Sigmoid colon (tissue), 7 donors: ENCODE measurements around the gene TCF19. TPM values are rescaled to one million over a fixed set of nuclear protein-coding genes. Genes with fewer than 3 reads are reported as not detected.

Experiments used
- DNase-seq: peaks from one replicate; pipeline ENCODE4 v3.0.0-alpha.2; 2019
- H3K27ac ChIP-seq, 4 donors: fragments of 200-600 bp; sonication (generic); one replicate each; pipeline ENCODE4 v1.5.1; 2016 to 2019; ENCODE audit warnings: mild to moderate bottlenecking in 1 of 4
- H3K27me3 ChIP-seq, 3 donors: fragments of 200-600 bp; sonication (generic); one replicate each; pipeline ENCODE4 v1.5.1; 2019; ENCODE audit warnings: mild to moderate bottlenecking in 1 of 3
- H3K36me3 ChIP-seq, 4 donors: fragments of 200-600 bp; sonication (generic); one replicate each; pipeline ENCODE4 v1.5.1; 2016 to 2019
- H3K4me1 ChIP-seq, 4 donors: fragments of 200-600 bp; sonication (generic); one replicate each; pipeline ENCODE4 v1.5.1; 2017 to 2019
- H3K4me3 ChIP-seq, 4 donors: fragments of 200-600 bp; sonication (generic); one replicate each; pipeline ENCODE4 v1.5.1; 2017 to 2019; ENCODE audit warnings: mild to moderate bottlenecking in 2 of 4, moderate library complexity in 1 of 4
- H3K9me3 ChIP-seq, 4 donors: fragments of 200-600 bp in 3 of 4; sonication (generic) in 3 of 4; one replicate each; pipeline versions ENCODE4 v1.5.1 to v1.6.1; 2013 to 2019
- EP300 ChIP-seq, 4 donors: sonication (generic); formaldehyde crosslinking; IDR thresholded peaks; one replicate each; pipeline ENCODE4 v1.6.1; 2017; ENCODE audit warnings: antibody characterized with exemption in 4 of 4
- POLR2A ChIP-seq, 2 donors: fragments of 450-650 bp; IDR thresholded peaks; one replicate each; pipeline ENCODE4 v1.6.1; 2016; ENCODE audit warnings: antibody characterized with exemption in 2 of 2, mild to moderate bottlenecking in 2 of 2, moderate library complexity in 2 of 2
- POLR2AphosphoS5 ChIP-seq, 4 donors: sonication (generic); formaldehyde crosslinking; IDR thresholded peaks; one replicate each; pipeline ENCODE4 v1.6.1; 2017; ENCODE audit warnings: antibody characterized with exemption in 4 of 4
- WGBS, 2 donors: extraction: QIAGEN DNeasy Blood & Tissue Kit; methylation state at CpG; one replicate each; pipeline ENCODE4 v1.1.7; 2013; 5-methylcytosine and 5-hydroxymethylcytosine counted together
- intact Hi-C: fragments of 100-400 bp; cut with DNase I; formaldehyde crosslinking; loops from one replicate; pipeline ENCODE4 v1.15.1; 2023
- polyA plus RNA-seq, 3 donors: library from polyadenylated mRNA; stranded (reverse); fragments of 200-250 nt; gene quantifications; one replicate each; pipeline ENCODE4 v1.2.3, GENCODE V29; 2013
- total RNA-seq, 4 donors: library from RNA; depleted of rRNA; stranded (reverse); fragments of >200 nt; gene quantifications; one replicate each; pipeline ENCODE4 v1.1.0, GENCODE V29; 2016
- TF ChIP-seq, protein P1 (sequence below), 4 experiments: fragments of 450-650 bp in 3 of 4; fragments of 200-600 bp in 1 of 4; IDR thresholded peaks; one replicate each; pipeline ENCODE4 v1.5.1; 2016 to 2019; ENCODE audit warnings: antibody characterized with exemption in 4 of 4, mild to moderate bottlenecking in 3 of 4, moderate library complexity in 2 of 4
- donor health status: healthy with polysubstance abuse.
- donor health status: Bipolar disorder and iron deficiency.
- donor health status: healthy.

The TCF19 gene
- total and polyA plus RNA-seq, 7 donors, result 2.6 to 11.7 (median 3.6) TPM

GRCh38 chr6:31113861-31114540 lies 44.4 kb upstream of the TCF19 start:
- no peaks in the 10 kb centered on the region for H3K27me3 ChIP-seq
- no peak overlapping the region for H3K4me3 ChIP-seq
- WGBS, 2 donors, result 65 to 86% methylated on average over 7 of the region's 7 CpGs
- H3K4me1 ChIP-seq, result peaks cover 0 to 42% (median 31%) of the 10 kb centered on the region in 4 donors
- H3K27ac ChIP-seq, result peak overlapping the region; percentile 59 to 78 (median 68)
- no peaks in the 10 kb centered on the region for H3K9me3 ChIP-seq
- no peaks in the 10 kb centered on the region for H3K36me3 ChIP-seq
- no peak for DNase-seq
- TF ChIP-seq POLR2AphosphoS5 (IDR thresholded peaks at IDR 0.05) (no peak), EP300 (IDR thresholded peaks at IDR 0.05) (no peak), POLR2A (IDR thresholded peaks at IDR 0.05) (no peak)
- TF ChIP-seq, protein P1, sequence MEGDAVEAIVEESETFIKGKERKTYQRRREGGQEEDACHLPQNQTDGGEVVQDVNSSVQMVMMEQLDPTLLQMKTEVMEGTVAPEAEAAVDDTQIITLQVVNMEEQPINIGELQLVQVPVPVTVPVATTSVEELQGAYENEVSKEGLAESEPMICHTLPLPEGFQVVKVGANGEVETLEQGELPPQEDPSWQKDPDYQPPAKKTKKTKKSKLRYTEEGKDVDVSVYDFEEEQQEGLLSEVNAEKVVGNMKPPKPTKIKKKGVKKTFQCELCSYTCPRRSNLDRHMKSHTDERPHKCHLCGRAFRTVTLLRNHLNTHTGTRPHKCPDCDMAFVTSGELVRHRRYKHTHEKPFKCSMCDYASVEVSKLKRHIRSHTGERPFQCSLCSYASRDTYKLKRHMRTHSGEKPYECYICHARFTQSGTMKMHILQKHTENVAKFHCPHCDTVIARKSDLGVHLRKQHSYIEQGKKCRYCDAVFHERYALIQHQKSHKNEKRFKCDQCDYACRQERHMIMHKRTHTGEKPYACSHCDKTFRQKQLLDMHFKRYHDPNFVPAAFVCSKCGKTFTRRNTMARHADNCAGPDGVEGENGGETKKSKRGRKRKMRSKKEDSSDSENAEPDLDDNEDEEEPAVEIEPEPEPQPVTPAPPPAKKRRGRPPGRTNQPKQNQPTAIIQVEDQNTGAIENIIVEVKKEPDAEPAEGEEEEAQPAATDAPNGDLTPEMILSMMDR (IDR thresholded peaks at IDR 0.05), result no peak
- intact Hi-C loops, result no loop called here

DNA sequence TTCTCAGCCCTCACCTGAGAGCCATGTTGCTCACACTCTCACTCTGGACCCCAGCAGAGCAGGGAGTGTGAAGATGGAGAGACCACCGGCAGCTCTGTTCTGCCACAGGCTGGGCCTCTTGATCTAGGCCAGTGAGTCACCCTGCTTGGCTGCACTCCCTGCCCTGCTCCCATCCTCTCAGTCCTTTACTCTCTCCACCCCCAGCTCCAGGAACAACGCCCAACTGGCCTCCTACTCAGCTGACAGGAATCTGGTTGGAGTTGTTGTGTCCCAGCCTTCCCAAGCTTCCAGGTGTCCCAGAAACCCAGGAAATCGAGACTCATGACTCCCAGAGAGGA lies 43.9 kb upstream of the TCF19 start, which contains the start of gene PSORS1C1:
PSORS1C1 (plus strand) TSS at position 260 of the 338 bp plus-strand sequence. CDS start 14,833 bp downstream, outside the sequence.
- H3K9me3 ChIP-seq, result no peaks in the 10 kb centered on the region
- 4 to 40% methylated on average over 3 of the region's 3 CpGs for WGBS, 2 donors

GRCh38 chr6:31114970-31115849 lies 43.2 kb upstream of the TCF19 start:
- Histone ChIP-seq H3K4me1 (peaks cover 0 to 42% (median 31%) of the 10 kb centered on the region in 4 donors), H3K4me3 (peak overlapping the region; percentile 6 to 35 (median 30)), H3K9me3 (no peaks in the 10 kb centered on the region), H3K27ac (peak overlapping the region; percentile 59 to 78 (median 68)), H3K36me3 (no peaks in the 10 kb centered on the region), H3K27me3 (no peaks in the 10 kb centered on the region)
- TF ChIP-seq POLR2A (IDR thresholded peaks at IDR 0.05), result no peak
- TF ChIP-seq, protein P1 (IDR thresholded peaks at IDR 0.05), result no peak
- no peak for TF ChIP-seq POLR2AphosphoS5 (IDR thresholded peaks at IDR 0.05)
- TF ChIP-seq EP300 (IDR thresholded peaks at IDR 0.05), result no peak
- 23 to 48% methylated on average over 9 of the region's 9 CpGs for WGBS, 2 donors
- intact Hi-C loops, result no loop called here
- no peak for DNase-seq

More for the DNA sequence above, 43.9 kb upstream of the TCF19 start, which contains the start of gene PSORS1C1:
- peaks cover 0 to 42% (median 31%) of the 10 kb centered on the region in 4 donors for H3K4me1 ChIP-seq
- peak in 3 of 4 donors; percentile 29 to 54 (median 48) for TF ChIP-seq POLR2AphosphoS5 (IDR thresholded peaks at IDR 0.05)
- TF ChIP-seq EP300 (IDR thresholded peaks at IDR 0.05), result no peak
- TF ChIP-seq, protein P1 (IDR thresholded peaks at IDR 0.05), result no peak
- no peak for TF ChIP-seq POLR2A (IDR thresholded peaks at IDR 0.05)
- peak within 1 kb of the TSS; percentile 59 to 78 (median 68) for H3K27ac ChIP-seq
- no peaks in the 10 kb centered on the region for H3K36me3 ChIP-seq
- H3K27me3 ChIP-seq, result no peaks in the 10 kb centered on the region
- H3K4me3 ChIP-seq, result peak within 1 kb of the TSS; percentile 6 to 35 (median 30)
- intact Hi-C loops, result no loop called here
- peak; percentile 97 for DNase-seq

DNA sequence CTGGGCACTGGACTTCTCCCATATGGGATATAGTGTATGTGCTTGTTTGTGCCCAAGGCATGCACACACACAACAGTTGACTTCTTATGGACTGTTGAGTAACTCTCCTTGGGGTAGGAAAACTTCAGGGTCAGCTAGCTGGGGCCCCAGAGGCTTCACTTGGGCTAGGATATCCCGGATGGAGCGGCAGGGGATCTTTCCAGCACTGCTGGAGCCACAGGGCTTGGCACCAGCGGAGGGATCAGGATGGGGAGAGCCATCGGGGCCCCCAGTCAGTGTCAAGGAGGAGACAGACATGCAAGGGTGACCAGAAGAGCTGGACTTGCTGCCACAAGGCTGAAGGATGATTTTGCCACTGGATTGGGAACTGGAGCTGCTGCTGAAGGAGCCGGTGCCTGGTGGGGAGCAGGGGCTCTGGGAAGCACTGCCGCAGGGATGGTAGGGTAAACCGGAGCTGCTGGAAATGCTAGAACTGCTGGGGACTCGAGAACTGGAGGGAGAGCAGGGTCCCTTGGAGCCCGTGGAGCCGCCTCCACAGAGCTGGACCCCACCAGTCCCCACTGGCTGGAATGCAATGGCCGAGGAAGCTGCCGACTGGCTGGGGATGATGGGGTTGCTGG lies 42.3 kb upstream of the TCF19 start:
- no peaks in the 10 kb centered on the region for H3K36me3 ChIP-seq
- H3K9me3 ChIP-seq, result no peaks in the 10 kb centered on the region
- H3K4me1 ChIP-seq, result peaks cover 0 to 42% (median 31%) of the 10 kb centered on the region in 4 donors
- no peak for DNase-seq
- TF ChIP-seq POLR2AphosphoS5 (IDR thresholded peaks at IDR 0.05) (no peak), EP300 (IDR thresholded peaks at IDR 0.05) (no peak), POLR2A (IDR thresholded peaks at IDR 0.05) (no peak)
- TF ChIP-seq, protein P1 (IDR thresholded peaks at IDR 0.05), result no peak
- 93 to 94% methylated on average over 12 of the region's 12 CpGs for WGBS, 2 donors
- H3K27ac ChIP-seq, result peak overlapping the region in 2 of 4 donors; percentile 60 to 63
- no peak overlapping the region for H3K4me3 ChIP-seq
- no peaks in the 10 kb centered on the region for H3K27me3 ChIP-seq
- intact Hi-C loops, result no loop called here
